HepG2 (cell line): ENCODE results near the gene TBC1D22A. TPM values are rescaled to one million over a fixed set of nuclear protein-coding genes. Genes with fewer than 3 reads are reported as not detected.

ENCODE experiments used
- AFF4 ChIP-seq: sonication (generic); formaldehyde crosslinking; IDR thresholded peaks from 2 replicates; pipeline ENCODE4 v1.4.0; 2020; ENCODE audit warnings: missing genetic modification reagents
- AGO1 ChIP-seq: fragments of 200-400 bp; formaldehyde crosslinking; IDR thresholded peaks from 2 replicates; pipeline ENCODE4 v1.6.1; 2017; ENCODE audit warnings: mild to moderate bottlenecking, low read depth, low read length, moderate library complexity; ENCODE audit not compliant: poor library complexity, severe bottlenecking
- AGO2 ChIP-seq: fragments of 200-400 bp; formaldehyde crosslinking; optimal IDR thresholded peaks from 2 replicates; pipeline ENCODE3; 2017; ENCODE audit warnings: mild to moderate bottlenecking, low read depth, low read length, moderate library complexity
- BRD4 ChIP-seq: sonication (generic); formaldehyde crosslinking; IDR thresholded peaks from 2 replicates; pipeline ENCODE4 v1.4.0; 2020; ENCODE audit warnings: missing genetic modification reagents
- CBX5 ChIP-seq: sonication (generic); formaldehyde crosslinking; IDR thresholded peaks from 2 replicates; pipeline ENCODE4 v1.4.0; 2020; ENCODE audit warnings: missing genetic modification reagents, borderline replicate concordance
- MTF2 ChIP-seq: sonication (generic); formaldehyde crosslinking; IDR thresholded peaks from 2 replicates; pipeline ENCODE4 v1.5.0; 2020; ENCODE audit warnings: missing genetic modification reagents, borderline replicate concordance
- SSRP1 ChIP-seq: IDR thresholded peaks from 2 replicates; pipeline ENCODE4 v1.6.1; 2016; ENCODE audit warnings: control low read depth
- TRIM22 ChIP-seq: fragments of 450-650 bp; IDR thresholded peaks from 2 replicates; pipeline ENCODE4 v1.6.1; 2017
- ZMYM3 ChIP-seq: sonication (generic); formaldehyde crosslinking; IDR thresholded peaks from 2 replicates; pipeline ENCODE4 v1.5.1; 2020; ENCODE audit warnings: mild to moderate bottlenecking, missing genetic modification reagents
- ZNF10 ChIP-seq: sonication (generic); formaldehyde crosslinking; IDR thresholded peaks from 2 replicates; pipeline ENCODE4 v1.4.0; 2020; ENCODE audit warnings: mild to moderate bottlenecking, low read depth, missing genetic modification reagents, borderline replicate concordance
- ZNF101 ChIP-seq: sonication (generic); formaldehyde crosslinking; IDR thresholded peaks from 2 replicates; pipeline ENCODE4 v1.4.0; 2020; ENCODE audit warnings: mild to moderate bottlenecking, low read depth, missing genetic modification reagents, borderline replicate concordance
- ZNF318 ChIP-seq: sonication (generic); formaldehyde crosslinking; IDR thresholded peaks from 2 replicates; pipeline ENCODE4 v1.4.0; 2020; ENCODE audit warnings: mild to moderate bottlenecking, missing genetic modification reagents
- ZNF33B ChIP-seq: sonication (generic); formaldehyde crosslinking; IDR thresholded peaks from 2 replicates; pipeline ENCODE4 v1.5.1; 2020; ENCODE audit warnings: mild to moderate bottlenecking, missing genetic modification reagents
- ZNF34 ChIP-seq: sonication (generic); formaldehyde crosslinking; IDR thresholded peaks from 2 replicates; pipeline ENCODE4 v1.4.0; 2020; ENCODE audit warnings: mild to moderate bottlenecking, missing genetic modification reagents, borderline replicate concordance
- ZNF709 ChIP-seq: sonication (generic); formaldehyde crosslinking; IDR thresholded peaks from 2 replicates; pipeline ENCODE4 v1.5.0; 2020; ENCODE audit warnings: mild to moderate bottlenecking, missing genetic modification reagents
- polyA plus RNA-seq, 8 experiments: library from polyadenylated mRNA; depleted of rRNA in 3 of 8; stranded (reverse) in 7 of 8; unstranded in 1 of 8; fragments of >200 nt; fragmentation: Illumina TruSeq in 4 of 8; extraction: Trizol in 4 of 8; gene quantifications; 2 replicates each; pipeline versions ENCODE4 v1.2.1 to v1.2.3, GENCODE V29; 2011 to 2016; ENCODE audit warnings: low read depth in 4 of 8, missing spikeins in 1 of 8, mixed read lengths in 1 of 8; ENCODE audit not compliant: insufficient read depth in 1 of 8
- total RNA-seq, 5 experiments: library from RNA; depleted of rRNA; stranded (reverse); fragments of >200 nt; fragmentation: Illumina TruSeq; extraction: Trizol; gene quantifications; 2 replicates each; pipeline ENCODE4 v1.2.3, GENCODE V29; 2016; ENCODE audit warnings: low read depth in 1 of 5

TBC1D22A gene
- total and polyA plus RNA-seq, 2 of the 13 experiments (the other 11 are each of a cell fraction or from before 2014, with no cell fraction given), result 17.3 to 18.0 TPM

- no peak for TF ChIP-seq AFF4 (CRISPR knock-in tag)
- peak; percentile 95 for TF ChIP-seq ZNF34 (CRISPR knock-in tag)
- no peak for TF ChIP-seq AGO2
- 0 out of 2 replicates have a peak, but pooled peaks have one; percentile 41 for TF ChIP-seq ZNF709 (CRISPR knock-in tag)
- peak; percentile 87 for TF ChIP-seq ZMYM3 (CRISPR knock-in tag)
- TF ChIP-seq ZNF33B (CRISPR knock-in tag), result no peak; the same call in 1 of the 2 replicates
- peak; percentile 75; the same call in 1 of the 2 replicates for TF ChIP-seq SSRP1 (CRISPR knock-in tag)
- no peak for TF ChIP-seq TRIM22
- TF ChIP-seq ZNF318 (CRISPR knock-in tag), result peak; percentile 92; the same call in 1 of the 2 replicates
- no peak for TF ChIP-seq MTF2 (CRISPR knock-in tag)
- no peak for TF ChIP-seq AGO1
- no peak for TF ChIP-seq ZNF101 (CRISPR knock-in tag)
- no peak for TF ChIP-seq ZNF10 (CRISPR knock-in tag)
- TF ChIP-seq CBX5 (CRISPR knock-in tag), result peak; percentile 85; the same call in 1 of the 2 replicates
- TF ChIP-seq BRD4 (CRISPR knock-in tag), result peak; percentile 76; the same call in 1 of the 2 replicates
Measured at GRCh38 chr22:46731246-46732040, 31.0 kb upstream of the TBC1D22A start (continued).
